HG02763 (cell line): ENCODE data around the gene CNTNAP2.

Source experiments
- ATAC-seq: cut with Tn5 transposase; IDR thresholded peaks from one replicate; pipeline ENCODE4 v1.9.1; 2021; ENCODE audit warnings: mild to moderate bottlenecking, moderate library complexity; ENCODE audit not compliant: unreplicated experiment

CNTNAP2 gene

GRCh38 chr7:146661435-146661834 is 544.8 kb downstream of the CNTNAP2 start:
- no peak for ATAC-seq

- no peak for ATAC-seq
Observed at GRCh38 chr7:146661929-146662328, 545.3 kb downstream of the CNTNAP2 start.

- ATAC-seq: no peak
Observed at GRCh38 chr7:146665023-146665422, 548.4 kb downstream of the CNTNAP2 start.

- no peak for ATAC-seq
Observed at GRCh38 chr7:146670532-146670931, 553.9 kb downstream of the CNTNAP2 start.

- no peak for ATAC-seq
Observed at GRCh38 chr7:146681487-146681886, 564.9 kb downstream of the CNTNAP2 start.

GRCh38 chr7:146683439-146683838 is 566.8 kb downstream of the CNTNAP2 start:
- ATAC-seq: no peak

GRCh38 chr7:146690987-146691386 is 574.4 kb downstream of the CNTNAP2 start:
- no peak for ATAC-seq

- ATAC-seq: no peak
Observed at GRCh38 chr7:146698995-146699610, 582.5 kb downstream of the CNTNAP2 start.

- ATAC-seq: no peak
Observed at GRCh38 chr7:146700015-146700560, 583.5 kb downstream of the CNTNAP2 start.

- no peak for ATAC-seq
Observed at GRCh38 chr7:146701166-146701565, 584.6 kb downstream of the CNTNAP2 start.

- no peak for ATAC-seq
Observed at GRCh38 chr7:146702898-146703297, 586.3 kb downstream of the CNTNAP2 start.

GRCh38 chr7:146709451-146710027 is 592.9 kb downstream of the CNTNAP2 start:
- no peak for ATAC-seq

- ATAC-seq: no peak
Observed at GRCh38 chr7:146713205-146713604, 596.6 kb downstream of the CNTNAP2 start.

- no peak for ATAC-seq
Observed at GRCh38 chr7:146713934-146714333, 597.3 kb downstream of the CNTNAP2 start.

GRCh38 chr7:146720195-146720594 is 603.6 kb downstream of the CNTNAP2 start:
- ATAC-seq: no peak

- ATAC-seq: no peak
Observed at GRCh38 chr7:146722986-146723385, 606.4 kb downstream of the CNTNAP2 start.

- no peak for ATAC-seq
Observed at GRCh38 chr7:146725520-146725919, 608.9 kb downstream of the CNTNAP2 start.

GRCh38 chr7:146728141-146728540 is 611.5 kb downstream of the CNTNAP2 start:
- no peak for ATAC-seq

- no peak for ATAC-seq
Observed at GRCh38 chr7:146728611-146729010, 612.0 kb downstream of the CNTNAP2 start.

GRCh38 chr7:146731185-146731584 is 614.6 kb downstream of the CNTNAP2 start:
- ATAC-seq: no peak

- ATAC-seq: no peak
Observed at GRCh38 chr7:146735992-146736391, 619.4 kb downstream of the CNTNAP2 start.

GRCh38 chr7:146736446-146737190 is 620.0 kb downstream of the CNTNAP2 start:
- no peak for ATAC-seq
